ENCODE data around the gene PPIE.

The PPIE gene

GRCh38 chr1:39738622-39739366 lies at the start of gene PPIE:
PPIE (plus strand) TSS chr1:39738882; CDS start chr1:39738901, 19 bp downstream.
- H3F3A ChIP-seq (ENCODE audit: insufficient read depth, low read length), result peaks cover 6% of the 10 kb centered on the region; the same call in 1 of the 2 replicates
- TF ChIP-seq EZH2 (optimal IDR thresholded peaks at IDR 0.05; ENCODE audit: low read depth, low read length) (no peak), CTCF (IDR thresholded peaks at IDR 0.05; ENCODE audit: low read length) (no peak), EZH2phosphoT487 (IDR thresholded peaks at IDR 0.05; ENCODE audit: low read length) (no peak)

GRCh38 chr1:39689214-39689613 lies 49.5 kb upstream of the PPIE start:
- H4K20me1 ChIP-seq (ENCODE audit: insufficient read depth, low read length), result no peaks in the 10 kb centered on the region
- H3K9me2 ChIP-seq (replicated peaks; ENCODE audit: insufficient read depth, low read length), result no peaks in the 10 kb centered on the region
- H3K27me3 ChIP-seq (replicated peaks; ENCODE audit: insufficient read depth, low read length), result no peaks in the 10 kb centered on the region
- H3K27ac ChIP-seq (ENCODE audit: low read length), result no peak overlapping the region
- H3K79me2 ChIP-seq (ENCODE audit: low read length), result no peaks in the 10 kb centered on the region
- H3K4me1 ChIP-seq (ENCODE audit: low read length), result peaks cover 8% of the 10 kb centered on the region
- TF ChIP-seq CTCF (IDR thresholded peaks at IDR 0.05; ENCODE audit: low read length) (no peak), EZH2 (optimal IDR thresholded peaks at IDR 0.05; ENCODE audit: low read depth, low read length) (no peak), EZH2phosphoT487 (IDR thresholded peaks at IDR 0.05; ENCODE audit: low read length) (no peak)
- no peak overlapping the region for H3K4me3 ChIP-seq (ENCODE audit: low read length)
- no peak overlapping the region for H3K4me2 ChIP-seq (ENCODE audit: low read depth, low read length)
- H2AFZ ChIP-seq (ENCODE audit: low read length), result no peak overlapping the region
- H3F3A ChIP-seq (ENCODE audit: insufficient read depth, low read length), result no peaks in the 10 kb centered on the region
- no peak overlapping the region for H3K9ac ChIP-seq (ENCODE audit: low read length)
- no peaks in the 10 kb centered on the region for H3K36me3 ChIP-seq (replicated peaks; ENCODE audit: insufficient read depth, low read length)
- no peak for DNase-seq
- no peaks in the 10 kb centered on the region for H3K9me3 ChIP-seq (replicated peaks; ENCODE audit: insufficient read depth, low read length)

More at GRCh38 chr1:39738622-39739366, at the start of gene PPIE:
- Histone ChIP-seq H4K20me1 (ENCODE audit: insufficient read depth, low read length) (no peaks in the 10 kb centered on the region), H3K36me3 (replicated peaks; ENCODE audit: insufficient read depth, low read length) (peaks cover 8% of the 10 kb centered on the region; the same call in 1 of the 2 replicates), H3K79me2 (ENCODE audit: low read length) (peaks cover 45% of the 10 kb centered on the region), H3K9me2 (replicated peaks; ENCODE audit: insufficient read depth, low read length) (no peaks in the 10 kb centered on the region), H3K27ac (ENCODE audit: low read length) (peak within 1 kb of the TSS; percentile 24; the same call in 1 of the 2 replicates), H3K27me3 (replicated peaks; ENCODE audit: insufficient read depth, low read length) (no peaks in the 10 kb centered on the region), H3K4me2 (ENCODE audit: low read depth, low read length) (peak within 1 kb of the TSS; percentile 94), H3K4me3 (ENCODE audit: low read length) (peak within 1 kb of the TSS; percentile 92), H3K4me1 (ENCODE audit: low read length) (peaks cover 41% of the 10 kb centered on the region), H3K9ac (ENCODE audit: low read length) (peak within 1 kb of the TSS; percentile 91), H3K9me3 (replicated peaks; ENCODE audit: insufficient read depth, low read length) (no peaks in the 10 kb centered on the region), H2AFZ (ENCODE audit: low read length) (peak within 1 kb of the TSS; percentile 89)
- peak; percentile 95 for DNase-seq

DNA sequence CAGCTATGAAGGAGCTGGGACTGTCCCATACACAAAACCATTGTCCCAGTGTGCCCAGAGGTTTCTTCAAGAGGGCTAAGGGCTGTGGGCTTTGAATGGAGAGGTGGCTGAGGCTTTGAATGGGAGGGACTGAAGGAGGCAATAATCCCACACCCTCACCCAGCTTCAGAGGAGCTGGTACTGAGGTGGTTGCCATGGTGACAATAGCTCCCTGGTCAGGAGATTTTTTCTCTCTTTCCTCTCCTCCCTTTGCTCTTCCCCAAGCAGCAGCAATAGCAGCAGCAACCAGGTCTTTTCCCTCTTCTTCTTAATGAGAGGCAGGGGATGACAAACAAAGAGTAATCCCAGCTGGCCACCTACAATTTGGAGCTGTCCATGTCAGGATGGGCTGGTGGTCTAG lies 49.0 kb upstream of the PPIE start:
- no peaks in the 10 kb centered on the region for H3K79me2 ChIP-seq (ENCODE audit: low read length)
- no peaks in the 10 kb centered on the region for H4K20me1 ChIP-seq (ENCODE audit: insufficient read depth, low read length)
- DNase-seq, result no peak
- peaks cover 10% of the 10 kb centered on the region for H3K4me1 ChIP-seq (ENCODE audit: low read length)
- H3K27ac ChIP-seq (ENCODE audit: low read length), result no peak overlapping the region
- H3K9ac ChIP-seq (ENCODE audit: low read length), result no peak overlapping the region
- H3K9me3 ChIP-seq (replicated peaks; ENCODE audit: insufficient read depth, low read length), result no peaks in the 10 kb centered on the region
- H3K4me2 ChIP-seq (ENCODE audit: low read depth, low read length), result no peak overlapping the region
- no peak for TF ChIP-seq EZH2 (optimal IDR thresholded peaks at IDR 0.05; ENCODE audit: low read depth, low read length)
- no peak for TF ChIP-seq EZH2phosphoT487 (IDR thresholded peaks at IDR 0.05; ENCODE audit: low read length)
- TF ChIP-seq CTCF (IDR thresholded peaks at IDR 0.05; ENCODE audit: low read length), result no peak
- no peak overlapping the region for H2AFZ ChIP-seq (ENCODE audit: low read length)
- H3K27me3 ChIP-seq (replicated peaks; ENCODE audit: insufficient read depth, low read length), result no peaks in the 10 kb centered on the region
- no peak overlapping the region for H3K4me3 ChIP-seq (ENCODE audit: low read length)
- no peaks in the 10 kb centered on the region for H3K36me3 ChIP-seq (replicated peaks; ENCODE audit: insufficient read depth, low read length)
- H3F3A ChIP-seq (ENCODE audit: insufficient read depth, low read length), result no peaks in the 10 kb centered on the region
- no peaks in the 10 kb centered on the region for H3K9me2 ChIP-seq (replicated peaks; ENCODE audit: insufficient read depth, low read length)

Measured in MM.1S (cell line).